HPDE6-E6E7 (cell line): ENCODE results near the gene ITPKB.
"Not testable (repeated sequence)": the region's sequence is repeated elsewhere in the genome, so short reads cannot be mapped to it uniquely, and the experiment has no call there.

Experiments
- DNase-seq: peaks from one replicate; pipeline ENCODE4 v3.0.0; 2011; ENCODE audit warnings: missing footprints; ENCODE audit errors: extremely low spot score

The ITPKB gene

DNA sequence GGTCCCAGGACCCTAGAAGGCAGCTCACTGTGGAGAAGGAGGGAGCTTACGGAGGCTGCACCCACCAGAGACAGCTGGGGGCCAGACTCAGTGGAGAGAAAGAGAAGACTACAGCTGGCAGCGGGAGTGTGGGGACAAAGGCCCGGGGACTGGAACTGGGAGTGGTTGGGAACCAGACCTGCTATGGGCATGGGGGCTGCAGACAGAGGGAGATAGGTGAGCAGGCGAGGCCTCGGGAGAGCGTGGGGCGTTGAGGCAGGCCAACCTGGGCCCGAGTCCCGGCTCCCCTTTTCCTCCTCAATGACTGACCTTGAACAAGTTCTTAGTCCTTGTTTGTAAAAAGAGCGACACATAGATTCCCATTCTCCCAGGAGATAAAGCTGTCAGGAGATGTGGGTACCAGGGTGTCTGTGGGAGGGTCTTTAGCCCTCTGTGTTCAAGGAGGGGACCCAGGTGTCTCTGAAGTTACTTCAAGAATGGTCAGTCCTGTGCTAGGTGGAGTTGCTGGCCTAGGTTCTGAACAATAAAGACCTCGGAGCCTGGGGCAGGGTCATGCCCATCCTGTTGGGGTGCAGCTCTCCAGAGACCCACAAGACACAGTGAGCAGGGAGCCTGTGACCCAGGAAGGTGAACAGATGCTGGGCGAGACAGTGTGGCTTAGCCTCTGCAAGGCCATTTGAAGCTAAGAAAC lies 87.9 kb downstream of the ITPKB start:
- no peak for DNase-seq

DNA sequence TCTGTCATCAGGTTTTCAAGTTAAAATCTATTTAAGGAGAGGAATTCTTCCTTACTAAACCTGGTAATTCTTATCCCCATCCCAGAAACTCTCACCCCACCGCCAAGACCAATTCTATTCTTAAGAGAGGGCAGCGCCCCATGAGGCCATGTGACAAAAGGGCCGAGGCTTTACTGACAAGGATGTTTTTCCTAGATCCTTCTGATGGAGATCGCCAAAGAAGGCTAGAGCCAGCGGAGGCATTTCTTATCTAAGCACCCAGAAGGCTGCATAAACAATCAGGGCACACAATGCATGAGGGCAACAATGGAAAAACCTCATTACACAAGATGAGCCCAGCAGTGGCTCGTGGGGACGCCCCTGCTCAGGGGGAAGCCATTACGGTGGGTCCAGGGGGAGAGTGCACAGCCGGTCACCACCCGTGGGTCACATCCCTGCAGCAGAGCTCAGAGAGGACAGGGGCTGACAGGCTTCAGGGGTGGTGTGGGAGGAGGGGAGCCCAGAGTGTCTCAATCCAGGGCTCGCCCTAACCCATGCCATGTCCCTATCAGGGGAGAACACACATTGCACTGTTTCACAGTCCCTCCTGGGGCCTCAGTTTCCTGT lies 88.7 kb downstream of the ITPKB start:
- no peak for DNase-seq

DNA sequence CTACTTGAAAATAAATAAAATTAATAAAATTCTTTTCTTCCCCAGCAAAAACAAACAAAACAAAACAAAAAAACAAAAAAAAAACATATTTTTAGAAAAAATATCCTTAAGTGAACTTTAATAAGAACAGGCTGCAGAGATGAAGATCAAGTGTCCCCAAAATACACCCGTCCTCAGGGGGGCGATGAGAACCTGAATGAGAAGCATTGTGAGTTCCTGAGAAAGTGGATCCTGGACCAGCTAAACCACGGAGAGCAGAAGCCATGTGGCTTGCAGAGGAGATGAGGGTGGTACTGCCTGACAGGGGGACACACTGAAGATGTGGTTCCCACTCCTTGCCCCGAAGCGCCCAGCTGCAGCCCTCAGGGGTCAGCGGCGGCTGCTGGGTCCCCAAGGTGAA lies 89.3 kb downstream of the ITPKB start:
- DNase-seq: no peak

DNA sequence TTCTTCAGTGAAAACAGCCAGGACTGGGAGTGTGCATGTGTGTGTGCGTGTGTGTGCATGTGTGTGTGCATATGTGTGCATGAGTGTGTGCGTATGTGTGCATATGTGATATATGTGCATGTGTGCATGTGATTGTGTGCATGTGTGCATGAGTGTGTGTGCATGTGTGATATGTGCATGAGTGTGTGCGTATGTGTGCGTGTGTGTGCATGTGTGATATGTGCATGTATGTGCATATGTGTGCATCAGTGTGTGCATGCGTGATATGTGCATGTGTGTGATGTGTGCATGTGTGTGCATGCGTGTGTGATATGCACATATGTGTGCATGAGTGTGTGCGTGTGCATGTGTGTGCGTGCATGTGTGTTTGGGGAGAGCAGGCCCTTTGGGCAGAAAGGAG lies 89.8 kb downstream of the ITPKB start:
- DNase-seq: no peak

DNA sequence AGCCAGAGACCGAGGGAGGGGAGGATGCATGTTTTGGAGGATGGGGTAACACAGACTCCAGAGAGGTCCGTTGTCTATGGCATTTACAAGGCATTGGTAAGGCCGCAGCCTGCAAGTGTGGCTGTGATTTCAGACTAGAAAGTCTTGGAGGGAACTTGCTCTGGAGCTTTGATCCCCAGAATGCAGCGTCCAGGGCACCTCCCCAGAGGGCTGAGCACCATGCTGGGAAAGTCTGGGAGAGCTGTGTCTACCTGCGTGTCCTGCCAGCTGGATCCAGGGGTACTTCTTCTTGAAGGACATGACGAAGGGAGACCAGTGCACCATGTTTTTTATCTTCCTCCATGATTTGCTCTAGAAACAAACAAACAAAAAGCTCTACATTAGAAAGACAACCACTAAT lies 90.7 kb downstream of the ITPKB start:
- DNase-seq: no peak

DNA sequence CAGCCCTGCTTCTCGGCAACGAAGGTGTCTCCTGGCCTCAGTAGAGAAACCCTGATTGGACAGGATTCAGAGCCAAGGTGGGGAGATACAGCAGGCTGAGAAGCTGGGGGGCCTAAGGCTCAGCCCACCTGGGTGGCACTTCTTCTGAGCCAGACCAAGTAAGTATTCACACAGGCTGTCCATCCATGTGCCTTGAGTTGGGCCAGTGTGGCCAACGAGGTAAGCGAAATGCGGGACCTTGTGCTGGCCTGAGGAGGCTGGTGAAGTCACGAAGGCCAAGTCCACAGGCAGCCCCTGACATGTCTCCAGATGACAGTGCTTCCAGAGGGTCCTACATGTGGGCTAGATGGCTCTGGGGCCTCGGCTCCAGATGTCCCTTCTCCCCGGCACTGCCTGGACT lies 91.4 kb downstream of the ITPKB start:
- DNase-seq: no peak

DNA sequence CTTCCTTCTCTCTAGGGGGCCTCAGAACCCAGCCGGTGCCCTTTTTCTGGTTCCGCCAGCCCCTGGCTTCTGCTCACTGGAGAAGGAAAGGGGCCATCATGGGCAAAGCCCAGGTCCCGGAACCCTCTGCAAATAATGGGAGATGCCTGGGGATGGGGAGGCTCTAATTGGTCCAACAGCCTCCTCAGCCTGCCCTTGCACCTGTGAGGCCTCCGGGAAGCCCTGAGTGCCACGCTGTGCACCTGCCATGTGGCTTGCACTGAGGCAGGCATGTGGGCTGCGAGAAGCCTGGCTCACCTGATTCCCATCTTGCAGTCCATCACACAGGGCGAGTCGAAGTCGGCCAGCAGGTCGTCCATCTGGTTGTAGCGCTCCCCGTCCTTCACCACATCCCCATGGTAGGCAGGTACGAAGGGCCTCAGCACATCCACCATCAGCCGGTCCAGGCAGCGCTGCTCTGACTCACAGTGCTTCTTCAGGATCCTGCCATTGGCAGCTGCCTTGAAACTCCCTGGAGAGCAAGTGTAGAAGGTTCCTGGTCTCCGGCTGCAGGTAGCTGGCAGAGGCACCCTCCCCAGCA lies 92.1 kb downstream of the ITPKB start:
- no peak for DNase-seq

DNA sequence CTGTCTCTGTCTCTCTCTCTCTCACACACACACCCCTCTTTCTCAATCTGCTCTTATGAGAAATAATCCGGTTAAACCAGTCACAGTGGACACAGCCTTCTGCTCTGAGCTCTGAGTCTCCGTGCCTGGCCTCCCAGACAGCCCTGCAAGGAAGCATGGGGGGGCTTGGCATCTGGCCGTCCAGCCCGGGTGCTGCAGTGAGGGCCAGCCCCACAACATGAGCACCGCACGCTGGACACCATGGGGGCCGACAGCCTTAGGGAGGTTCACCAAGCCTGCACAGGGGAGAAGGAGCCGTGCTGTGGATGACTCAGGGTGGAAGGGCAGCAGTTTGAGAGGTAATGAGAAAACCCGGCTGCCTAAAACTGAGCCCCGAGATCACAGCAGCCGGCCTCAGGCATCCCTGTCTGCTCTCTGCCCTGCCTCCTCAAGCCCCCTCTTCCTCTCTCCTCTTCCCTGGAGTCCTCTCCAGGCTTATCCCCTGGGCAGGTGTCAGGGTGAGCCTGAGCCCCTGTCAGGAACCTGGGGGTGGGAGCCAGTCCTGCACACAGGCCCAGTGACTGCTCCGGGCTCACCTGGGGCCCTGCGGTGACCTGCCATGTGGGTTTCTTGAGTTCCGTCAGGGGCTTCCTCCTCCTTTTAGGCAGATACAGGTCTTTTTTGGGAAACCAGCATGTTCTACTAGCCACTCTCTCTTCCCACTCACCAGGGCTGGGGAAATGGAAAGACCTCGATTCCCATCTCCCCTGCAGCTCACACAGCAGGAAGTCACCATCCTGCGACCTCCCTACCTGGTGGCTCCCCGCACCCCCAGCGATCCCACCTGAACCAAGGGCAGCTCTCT lies 92.8 kb downstream of the ITPKB start:
- DNase-seq: peak; percentile 63

DNA sequence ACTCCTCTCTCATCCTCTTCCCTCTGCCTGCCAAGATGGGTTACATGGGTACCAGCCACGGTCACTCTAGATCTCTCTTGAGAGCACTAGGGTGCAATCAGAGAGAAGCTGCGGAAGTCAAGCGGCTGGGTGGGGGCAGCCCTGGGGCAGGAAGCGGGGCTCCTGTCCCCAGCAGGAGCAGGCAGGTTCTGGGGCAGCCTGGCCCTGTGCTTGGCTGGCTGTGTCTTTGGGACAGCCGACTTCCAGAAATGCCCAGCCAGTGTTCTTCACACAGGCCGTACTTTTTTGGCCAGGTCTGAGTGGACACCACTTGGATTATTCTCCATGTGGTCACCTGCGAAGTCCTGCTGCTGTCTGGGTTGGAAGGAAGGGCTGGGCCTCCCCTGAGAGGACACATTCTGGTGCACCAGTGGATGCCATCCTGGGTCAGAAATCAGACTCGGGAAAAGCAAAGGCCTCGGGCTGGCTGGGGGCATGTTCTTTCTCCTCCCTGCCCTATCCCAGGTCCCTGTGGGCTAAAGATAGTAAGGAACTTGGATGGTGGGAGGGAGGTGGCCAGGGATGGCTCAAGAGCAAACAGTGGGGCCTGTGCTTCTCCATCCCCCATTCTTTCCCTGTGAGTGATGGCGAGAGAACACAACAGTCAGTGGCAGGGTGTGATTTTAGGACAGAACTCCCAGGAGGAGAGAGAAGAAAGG lies 93.7 kb downstream of the ITPKB start:
- DNase-seq: no peak

DNA sequence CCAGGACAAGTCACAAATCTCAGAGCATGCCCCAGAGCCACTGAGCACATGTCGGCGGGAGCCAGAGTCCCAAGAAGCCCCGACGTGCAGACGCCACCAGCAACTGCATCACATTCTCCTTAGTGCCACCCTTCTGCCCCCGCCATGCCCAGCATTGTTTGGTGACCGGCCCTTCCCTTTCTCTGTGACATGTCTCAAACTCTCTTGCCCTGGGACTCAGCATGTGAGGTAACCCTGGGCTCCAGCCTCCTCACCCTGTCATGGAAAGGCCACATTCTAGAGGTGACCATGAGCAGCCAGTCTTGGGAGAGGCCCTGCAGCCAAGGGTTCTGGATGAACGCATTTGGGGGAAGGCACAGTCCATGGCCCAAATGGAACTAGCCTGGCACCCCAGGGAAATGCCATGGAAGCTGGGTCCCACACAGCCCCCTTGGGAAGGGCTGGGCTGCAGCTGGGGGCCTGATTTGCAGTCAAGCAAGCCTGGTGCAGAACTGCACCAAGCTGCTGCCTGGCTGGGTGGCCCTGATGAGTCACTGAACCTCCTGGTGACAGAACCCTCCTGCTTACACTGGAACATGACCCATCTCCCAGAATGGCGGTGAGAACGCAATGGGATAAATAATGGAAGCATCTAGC lies 94.4 kb downstream of the ITPKB start:
- no peak for DNase-seq

DNA sequence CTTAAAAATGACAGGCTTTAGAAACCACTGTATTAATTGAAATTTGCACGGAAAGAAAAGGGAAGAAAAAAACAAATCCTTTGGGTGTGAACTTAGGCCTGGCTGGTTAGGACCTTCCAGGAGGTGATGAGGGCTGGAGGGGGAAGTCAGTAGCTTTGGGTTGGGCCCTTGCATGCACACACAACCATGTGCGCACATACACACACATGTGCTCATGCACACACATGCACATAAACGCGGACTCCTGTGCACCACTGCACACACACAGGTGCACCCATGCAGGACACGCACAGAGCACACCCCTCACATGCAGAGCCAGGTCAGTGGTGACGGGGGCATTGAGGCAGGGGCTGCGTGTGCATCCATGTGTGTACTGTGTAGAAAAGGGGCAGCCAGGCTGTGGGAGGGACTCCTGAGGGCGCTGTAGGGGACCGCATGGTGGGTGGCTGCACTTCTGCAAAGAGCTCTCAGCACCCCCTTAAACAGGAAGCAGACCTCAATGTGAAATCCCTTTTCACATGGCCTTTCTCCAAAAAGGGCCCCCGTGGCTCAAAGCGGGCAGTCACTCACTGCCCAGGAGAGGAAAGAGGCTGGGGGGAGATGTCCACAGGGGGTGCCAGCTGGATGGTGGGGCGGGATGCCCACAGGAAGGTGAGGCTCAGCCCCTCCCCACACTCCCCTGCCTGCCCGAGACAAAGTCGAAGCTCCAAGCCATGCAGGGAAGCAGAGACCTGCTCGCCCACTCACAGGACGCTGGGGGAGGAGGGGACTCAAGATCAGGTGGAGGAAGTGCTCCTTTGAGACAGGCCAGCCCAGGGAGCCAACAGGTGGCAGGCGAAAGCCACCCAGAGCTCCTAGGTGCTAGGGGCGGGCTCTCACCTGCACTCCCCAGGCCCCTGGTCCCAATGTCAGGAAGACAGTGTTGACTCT lies 95.2 kb downstream of the ITPKB start:
- DNase-seq: no peak

DNA sequence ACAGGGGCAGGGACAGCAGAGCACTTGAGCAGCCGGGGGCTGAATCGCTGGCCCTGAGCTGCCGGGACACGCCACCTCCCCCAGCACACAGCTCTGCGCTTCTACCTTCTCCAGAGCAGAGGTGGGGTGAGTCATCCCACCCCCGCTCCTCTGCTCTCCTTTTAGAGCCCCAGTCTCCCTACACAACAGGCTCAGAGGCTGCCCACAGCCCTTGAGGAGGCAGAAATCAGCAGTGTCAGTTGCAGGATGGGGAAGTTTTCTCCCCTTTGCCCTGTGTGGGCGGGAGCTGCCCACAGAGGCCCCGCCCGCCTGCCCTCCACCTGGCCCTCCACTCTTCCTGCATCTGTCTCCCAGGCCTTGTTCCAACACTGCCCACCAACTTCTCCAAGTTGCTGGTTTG lies 95.9 kb downstream of the ITPKB start:
- peak; percentile 98 for DNase-seq

DNA sequence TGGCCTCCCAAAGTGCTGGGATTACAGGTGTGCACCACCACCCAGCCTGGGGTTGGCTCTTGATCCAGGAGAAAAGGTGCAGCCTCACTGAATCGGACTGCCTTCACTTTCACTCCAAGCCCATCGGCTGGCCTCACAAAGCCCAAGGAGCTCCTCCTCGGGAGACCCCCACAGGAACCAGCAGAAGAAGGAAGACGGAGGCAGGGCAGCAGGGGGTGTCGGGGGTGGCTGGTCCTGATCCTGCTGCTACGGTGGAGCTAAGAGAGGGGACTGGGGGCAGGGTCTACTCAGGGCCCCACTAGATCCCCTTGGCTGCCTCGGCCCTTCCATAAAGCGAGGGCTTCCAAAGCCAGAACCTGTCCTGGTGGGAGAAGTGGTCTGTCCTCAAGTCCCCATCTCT lies 96.7 kb downstream of the ITPKB start:
- DNase-seq: no peak

DNA sequence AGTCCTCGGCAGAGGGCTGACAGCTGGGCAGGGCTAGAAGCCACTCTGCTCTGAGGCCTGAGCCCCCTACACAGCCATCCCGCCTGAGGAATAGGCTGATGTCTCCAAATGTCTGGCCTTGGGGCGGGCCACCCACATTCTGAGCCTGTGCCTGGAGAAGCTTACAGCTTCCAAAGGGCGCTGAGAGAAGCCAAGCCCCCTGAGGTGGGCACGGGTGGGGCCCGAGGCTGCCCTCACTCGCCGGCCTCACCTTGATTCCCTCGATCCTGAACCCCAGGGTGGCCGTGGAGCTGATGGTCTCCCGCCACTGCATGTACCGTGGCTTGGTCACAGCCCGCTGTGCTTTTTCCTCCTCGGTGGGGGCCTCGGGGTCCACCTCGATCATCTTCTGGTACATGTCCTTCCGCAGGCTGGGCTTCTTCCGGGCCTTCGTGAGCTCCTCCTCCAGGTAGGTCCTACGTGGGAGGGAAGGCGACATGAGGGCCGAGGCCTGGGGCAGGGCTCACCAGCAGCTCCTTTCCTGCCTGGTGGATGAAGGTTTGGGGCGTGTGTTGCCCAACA lies 97.3 kb downstream of the ITPKB start:
- no peak for DNase-seq

DNA sequence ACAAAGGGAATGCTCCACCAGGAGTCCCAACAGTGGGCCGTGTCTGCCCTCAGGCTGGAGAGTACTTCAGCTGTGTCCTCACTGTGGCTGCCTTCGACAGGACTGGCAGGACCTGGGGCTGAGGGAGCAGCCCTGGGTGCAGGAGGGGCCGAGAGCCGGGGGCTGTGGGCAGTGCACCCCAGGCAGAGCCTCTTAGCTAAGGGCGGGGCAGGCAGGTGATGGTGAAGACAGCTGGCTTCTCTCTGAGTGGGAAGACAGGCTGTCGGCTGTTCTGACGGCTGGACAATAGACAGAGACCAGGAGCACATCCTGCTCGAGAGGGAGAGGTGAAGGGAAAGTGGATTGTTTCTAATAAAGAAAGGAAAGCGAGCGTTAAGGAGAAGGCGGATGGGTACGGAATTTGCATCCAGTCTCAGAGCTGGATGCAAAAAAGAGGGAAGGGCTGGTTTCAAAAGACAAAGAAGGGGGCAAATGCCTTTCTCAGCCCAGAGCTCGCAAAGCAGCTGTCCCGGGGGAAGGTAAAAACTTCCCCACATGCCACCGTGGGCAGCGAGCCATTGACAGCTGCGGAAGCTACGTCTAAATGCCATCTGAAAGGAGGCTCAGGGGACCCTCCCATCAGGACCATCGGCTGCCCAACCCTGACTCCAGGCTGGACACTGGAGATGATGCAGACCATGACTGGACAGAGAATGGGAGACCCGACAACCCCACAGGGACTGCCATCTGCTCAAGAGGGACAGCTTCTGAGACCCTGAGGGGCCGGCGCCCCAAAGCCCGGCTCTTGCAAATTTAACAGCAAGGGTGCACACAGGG lies 98.6 kb downstream of the ITPKB start:
- no peak for DNase-seq

DNA sequence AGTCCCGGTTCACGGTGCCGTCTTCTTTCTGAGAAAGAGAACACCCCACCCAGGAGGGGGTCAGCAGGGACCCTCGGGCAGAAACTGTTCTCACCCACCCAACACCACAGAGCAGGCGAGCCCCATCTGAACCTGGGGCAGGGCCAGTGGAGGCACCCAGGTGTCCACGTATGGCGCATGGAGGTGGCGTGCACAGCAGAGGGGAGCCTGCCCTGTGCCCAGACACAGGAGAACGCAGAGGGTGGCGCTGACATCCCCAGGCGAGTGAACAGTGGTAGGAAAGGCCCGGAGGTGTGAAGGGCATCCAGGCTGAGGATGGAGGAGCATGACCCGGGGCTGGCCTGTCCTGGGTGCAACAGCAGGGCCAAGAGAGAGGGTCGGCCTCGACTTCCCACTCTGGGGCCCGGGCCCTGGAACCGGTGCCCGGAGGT lies 99.4 kb downstream of the ITPKB start:
- DNase-seq: no peak

DNA sequence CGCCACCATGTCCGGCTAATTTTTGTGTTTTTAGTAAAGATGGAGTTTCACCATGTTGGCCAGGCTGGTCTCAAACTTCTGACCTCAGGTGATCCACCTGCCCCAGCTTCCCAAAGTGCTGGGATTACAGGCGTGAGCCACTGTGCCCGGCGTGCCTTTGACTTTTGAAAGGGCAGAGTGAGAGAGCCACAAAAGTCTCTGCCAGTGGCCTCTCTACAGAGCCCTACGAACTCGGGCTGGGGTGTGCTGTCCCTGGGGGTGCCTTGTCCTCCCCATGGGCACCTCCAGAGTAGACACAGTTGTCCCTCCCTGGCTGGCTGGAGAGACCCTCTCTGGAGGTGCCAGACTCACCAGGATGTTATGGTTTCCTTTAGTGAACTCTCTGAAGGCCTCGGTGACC lies 99.9 kb downstream of the ITPKB start:
- not testable (repeated sequence) for DNase-seq

DNA sequence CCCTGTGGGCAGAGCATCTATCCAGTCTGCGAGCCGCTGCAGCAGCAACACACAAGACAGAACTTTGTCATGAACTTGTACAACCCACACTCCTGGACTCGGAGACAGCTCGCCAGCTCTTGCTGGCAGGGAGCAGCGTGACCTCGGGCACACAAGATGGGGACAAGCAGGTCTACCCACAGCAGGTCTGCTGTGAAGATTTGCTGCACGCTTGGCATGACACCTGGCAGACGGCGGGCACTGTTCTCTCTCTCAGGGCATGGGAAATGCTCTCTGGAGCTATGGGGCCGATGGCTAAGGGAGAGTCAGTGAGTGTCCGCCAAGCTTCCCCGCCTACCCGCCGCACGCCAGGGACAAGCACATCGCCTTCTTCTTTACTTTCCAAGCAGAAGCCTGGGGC lies 100.5 kb downstream of the ITPKB start:
- DNase-seq: no peak

DNA sequence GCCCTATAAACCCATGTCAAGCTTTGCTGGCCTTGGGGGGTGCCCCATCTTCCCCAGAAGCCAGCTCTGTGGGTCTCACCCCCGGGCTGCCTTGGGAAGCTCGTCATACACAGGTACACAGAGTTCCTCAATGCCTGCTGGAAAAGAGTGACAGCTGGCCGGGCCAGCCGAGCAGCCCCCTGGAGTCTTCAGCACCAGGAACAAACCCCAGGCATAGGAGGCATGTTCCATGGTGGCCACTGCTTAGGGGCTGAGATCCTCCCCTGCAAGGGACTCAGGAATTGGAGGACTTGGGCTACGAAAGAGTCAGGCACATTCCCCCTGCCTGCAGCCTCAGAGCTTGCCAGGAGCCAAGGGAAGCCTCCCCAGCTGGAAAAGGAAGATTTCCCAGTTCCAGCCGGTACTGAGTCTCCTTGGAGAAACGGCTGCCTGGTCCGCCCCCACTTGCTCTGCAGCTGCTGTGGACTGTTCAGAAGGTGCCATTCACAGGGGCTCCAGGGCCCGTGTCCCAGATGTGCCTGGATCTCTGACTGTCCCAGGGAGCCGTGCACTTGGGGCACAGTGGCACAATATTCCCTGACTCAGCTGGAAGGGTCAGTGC lies 101.0 kb downstream of the ITPKB start:
- no peak for DNase-seq
